RKO (cell line): ENCODE data around the gene TMEM141.

ENCODE experiments used
- DNase-seq: peaks from one replicate; pipeline ENCODE4 v3.0.0-alpha.2; 2016; ENCODE audit warnings: low spot score

The TMEM141 gene

DNA sequence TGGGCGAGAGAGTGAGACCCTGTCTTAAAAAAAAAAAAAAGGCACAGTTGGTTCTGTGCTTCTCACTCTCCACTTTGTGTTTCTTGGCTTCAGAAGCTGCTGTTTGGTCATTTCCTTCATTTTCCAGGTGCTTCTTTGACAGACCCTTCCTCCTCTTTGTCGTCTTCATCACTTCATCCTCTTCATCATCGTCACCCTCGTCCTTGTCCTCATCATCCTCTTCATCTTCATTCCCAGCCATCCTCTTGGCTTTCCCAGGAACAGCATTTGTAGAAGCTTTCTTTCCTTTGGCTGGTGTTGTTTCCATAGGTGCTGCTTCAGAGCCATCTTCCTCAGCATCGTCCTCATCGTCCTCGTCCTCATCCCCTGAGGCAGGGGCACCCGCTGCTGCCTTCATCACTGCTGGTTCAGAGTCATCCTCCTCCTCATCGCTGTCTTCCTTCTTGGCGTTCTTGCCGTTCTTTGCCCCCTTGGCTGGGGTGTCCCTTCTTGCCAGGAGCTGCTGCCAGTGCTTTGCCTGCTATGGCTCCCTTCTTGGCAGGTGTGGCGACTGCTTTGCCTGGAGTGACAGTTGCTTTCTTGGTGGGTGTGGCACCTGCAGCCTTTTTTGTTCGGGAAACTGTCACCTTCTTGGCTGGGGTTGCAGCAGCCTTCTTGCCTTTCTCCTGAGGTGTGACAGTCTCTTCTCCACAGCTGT lies 23.7 kb downstream of the TMEM141 start:
- no peak for DNase-seq

DNA sequence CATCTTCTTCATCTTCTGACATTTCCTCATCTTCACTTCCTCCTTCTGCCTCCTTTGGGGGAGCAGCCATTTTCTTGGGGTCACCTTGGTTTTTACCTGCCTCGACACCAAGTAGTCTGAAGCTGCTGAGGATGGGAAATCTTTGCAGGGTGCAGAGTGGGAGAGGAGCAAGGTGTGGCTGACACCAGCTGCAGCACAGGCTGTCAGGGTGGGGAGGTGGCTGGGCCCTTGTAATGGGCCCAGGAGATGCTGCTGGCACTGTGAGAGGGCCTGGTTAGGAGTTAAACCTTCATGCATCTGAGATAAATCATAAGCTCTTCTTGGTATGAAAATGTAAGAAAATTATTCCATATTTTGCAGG lies 24.3 kb downstream of the TMEM141 start:
- no peak for DNase-seq

DNA sequence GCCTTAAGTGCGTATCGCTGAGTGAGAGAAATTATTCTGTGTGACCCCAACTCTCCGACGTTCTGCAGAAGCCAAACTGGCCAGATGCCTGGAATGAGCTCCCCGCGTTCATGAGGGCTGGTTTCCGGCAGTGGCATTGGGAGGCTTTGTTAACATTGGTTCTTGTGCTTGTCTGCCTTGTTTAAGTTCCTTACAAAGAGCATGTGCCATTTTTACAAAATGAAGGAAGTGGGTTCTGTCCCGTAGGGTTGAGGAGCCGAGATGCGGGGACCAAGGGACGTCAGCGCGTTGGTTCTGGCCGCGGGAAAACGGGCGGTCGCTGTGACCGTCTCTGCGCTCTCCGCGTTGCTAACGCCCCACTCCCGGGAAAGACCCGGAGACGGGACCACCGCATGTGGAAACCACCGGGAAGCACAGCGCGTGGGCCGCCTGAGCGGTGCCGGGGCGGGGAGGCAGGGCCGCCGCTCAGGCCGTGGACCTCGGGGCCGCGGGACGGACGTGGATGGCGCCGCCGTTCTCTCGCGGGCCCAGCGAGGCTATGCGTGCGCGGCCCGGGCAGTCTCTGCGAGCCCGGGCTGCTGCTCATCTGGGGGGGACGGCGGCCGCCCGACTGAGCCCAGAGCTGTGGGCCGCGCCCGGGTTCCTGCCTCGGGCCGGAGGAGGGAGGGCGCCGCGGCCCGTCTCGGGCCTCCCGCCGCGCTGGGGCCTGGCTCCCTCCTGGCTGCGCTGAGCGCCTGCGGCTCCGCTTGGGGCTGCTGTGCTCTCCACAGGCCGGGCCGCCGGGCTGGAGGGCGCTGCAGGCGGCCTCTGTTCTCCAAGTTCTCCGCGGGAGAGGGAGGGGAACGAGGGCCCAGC lies 30.1 kb downstream of the TMEM141 start:
- DNase-seq, result no peak

DNA sequence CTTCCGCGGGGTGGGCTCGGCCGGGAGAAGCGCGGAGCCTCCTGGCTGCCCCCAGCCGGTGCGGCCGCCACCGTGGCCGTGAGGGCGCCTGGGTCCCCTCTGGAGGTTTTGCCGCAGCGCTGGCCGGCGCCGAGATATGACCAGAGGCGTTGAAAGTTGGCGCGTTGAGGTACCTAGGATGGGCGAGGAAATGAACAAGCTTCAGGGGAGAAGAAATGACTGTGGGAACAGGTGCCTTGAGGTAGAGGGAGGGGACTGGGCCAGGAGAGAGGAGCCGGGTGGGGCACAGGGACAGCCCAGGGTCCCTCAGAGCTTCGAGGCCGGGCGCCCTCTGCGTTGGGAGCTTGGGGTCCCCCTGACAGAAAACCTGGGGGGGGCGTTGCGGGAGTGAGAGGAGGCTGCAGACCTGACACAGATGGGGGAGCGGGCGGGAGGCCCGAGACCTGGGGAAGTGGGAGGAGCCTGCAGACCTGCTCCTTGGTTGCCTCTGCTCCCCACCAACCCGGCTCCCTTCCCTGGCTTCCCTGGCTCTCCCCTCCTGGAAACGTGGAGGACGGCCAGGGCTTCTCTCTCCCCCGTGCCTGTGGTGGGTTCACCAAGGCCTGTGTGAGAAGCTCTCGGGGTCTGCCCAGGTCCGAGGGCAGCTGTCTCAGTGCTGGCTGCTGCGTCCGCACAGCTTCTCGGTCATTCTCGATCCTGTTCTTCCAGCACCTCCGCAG lies 30.8 kb downstream of the TMEM141 start:
- no peak for DNase-seq

DNA sequence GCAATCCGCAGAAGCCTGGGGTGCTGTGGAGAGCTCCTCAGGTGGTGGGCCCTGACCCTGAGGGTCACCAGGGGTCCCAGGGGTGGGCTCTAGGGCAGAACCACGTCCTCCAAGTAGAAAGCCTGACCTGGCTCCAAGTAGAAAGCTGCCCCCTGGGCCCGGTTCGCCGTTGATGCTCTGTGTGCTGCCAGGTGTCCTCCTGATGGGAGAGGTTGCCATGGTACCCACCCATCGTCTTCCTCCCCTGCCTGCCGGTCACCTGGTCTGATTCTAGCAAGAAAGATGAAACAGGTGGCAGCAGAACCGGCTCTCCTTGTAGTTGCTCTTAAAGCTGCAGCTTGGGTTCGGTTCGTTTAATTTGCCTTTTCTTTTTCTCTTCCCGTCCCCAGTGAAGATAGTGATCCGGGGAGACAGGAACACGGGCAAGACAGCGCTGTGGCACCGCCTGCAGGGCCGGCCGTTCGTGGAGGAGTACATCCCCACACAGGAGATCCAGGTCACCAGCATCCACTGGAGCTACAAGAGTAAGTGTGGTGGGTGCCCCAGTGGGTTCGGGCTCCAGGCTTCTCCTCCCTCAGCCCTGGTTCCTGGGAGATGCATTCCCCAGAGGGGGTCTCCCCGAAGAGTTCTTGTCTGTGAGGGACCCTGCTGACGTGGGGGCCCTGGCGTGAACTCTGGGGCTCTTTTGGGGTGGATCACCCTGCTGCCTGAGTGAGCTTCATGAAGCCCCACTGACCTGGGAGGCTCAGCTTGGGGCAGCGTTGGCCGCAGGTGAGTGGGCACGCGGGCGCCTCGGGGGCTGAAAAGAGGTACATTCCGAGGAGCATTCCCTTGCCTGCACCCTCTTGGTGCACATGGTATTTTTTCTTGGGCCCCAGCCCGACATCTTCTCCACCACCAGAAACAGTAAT lies 32.2 kb downstream of the TMEM141 start:
- no peak for DNase-seq

DNA sequence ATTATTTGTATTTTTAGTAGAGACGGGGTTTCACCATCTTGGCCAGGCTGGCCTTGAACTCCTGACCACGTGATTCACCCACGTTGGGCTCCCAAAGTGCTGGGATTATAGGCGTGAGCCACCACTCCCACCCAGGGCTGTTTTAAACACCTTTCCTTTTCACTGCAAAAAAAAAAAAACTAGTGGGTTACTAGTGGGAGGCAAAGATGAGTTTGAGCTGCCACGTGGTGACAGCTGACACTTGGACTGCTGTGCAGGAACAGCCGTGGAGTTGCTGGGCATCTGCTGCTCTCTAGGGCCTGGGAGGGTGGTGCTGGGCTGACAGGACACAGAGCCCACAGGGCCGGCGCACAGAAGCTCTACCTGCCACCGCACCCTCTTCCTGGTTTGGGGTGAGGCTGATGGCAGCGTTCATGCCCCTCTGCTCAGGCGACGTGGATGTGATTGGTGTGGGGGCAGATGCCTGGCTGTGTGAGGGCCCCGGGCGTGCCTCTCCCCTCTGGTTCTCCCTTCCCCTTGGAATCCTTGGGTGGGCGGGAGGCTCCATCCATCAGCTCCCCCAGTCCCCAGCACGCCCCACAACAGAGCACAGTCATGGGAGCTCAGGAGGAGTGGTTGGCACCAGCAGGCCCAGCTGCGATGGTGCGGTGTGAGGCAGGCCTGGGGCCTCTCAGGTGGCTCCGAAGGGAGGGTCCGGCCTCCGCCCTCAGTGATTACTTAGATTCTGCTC lies 33.5 kb downstream of the TMEM141 start:
- no peak for DNase-seq

DNA sequence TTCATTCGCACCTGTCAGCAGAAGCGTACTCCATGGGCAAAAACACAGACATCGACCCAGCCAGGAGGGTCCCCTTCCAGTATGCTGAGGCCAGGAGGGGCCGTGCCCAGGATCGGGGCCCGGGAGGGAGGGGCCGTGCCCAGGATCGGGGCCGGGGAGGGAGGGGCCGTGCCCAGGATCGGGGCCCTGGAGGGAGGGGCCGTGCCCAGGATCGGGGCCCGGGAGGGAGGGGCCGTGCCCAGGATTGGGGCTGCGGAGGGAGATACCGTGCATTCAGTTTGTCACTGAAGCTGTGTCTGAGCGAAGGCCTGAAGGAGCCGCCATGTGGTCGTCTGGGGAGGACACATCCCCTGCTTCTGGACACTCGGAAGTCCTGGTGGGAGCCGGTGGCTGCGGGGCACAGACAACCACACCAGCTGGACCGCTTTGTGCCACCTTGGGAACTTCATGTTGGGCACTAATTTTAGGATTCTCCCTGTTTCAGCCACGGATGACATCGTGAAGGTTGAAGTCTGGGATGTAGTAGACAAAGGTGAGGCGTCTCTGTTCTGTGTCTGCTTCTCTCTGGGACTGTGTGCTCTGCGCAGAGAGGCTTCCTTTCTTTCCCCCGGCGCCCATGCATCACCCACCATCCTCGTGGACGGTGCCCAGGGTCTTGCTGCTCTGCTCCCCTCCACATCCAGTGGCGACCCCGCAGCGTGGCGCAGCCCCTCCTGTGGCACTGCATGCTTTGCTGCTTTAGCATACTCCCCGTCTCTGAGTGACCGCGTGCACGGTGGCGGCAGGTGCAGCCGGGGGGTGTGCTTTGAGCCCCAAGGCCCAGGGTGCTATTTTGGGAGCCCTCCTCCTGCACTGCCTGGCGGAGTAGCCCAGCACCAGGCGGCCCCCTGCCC lies 34.4 kb downstream of the TMEM141 start:
- no peak for DNase-seq

DNA sequence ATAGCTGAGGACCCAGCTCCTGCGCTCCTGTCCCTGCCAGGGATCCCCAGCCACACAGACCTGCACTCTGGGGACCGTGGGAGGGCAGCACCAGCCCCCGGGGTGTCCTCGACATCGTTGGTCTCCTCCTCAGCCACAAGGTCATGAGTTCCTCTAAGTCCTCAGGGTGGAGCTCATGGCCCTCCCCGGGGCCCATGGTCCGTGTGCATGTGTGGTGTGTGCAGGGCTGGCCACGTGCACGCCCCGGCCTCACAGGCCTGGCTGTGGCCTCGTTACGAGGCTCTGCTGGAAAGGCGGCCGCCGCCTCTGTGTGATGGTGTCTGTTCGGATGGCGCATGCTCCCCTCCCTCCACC lies 35.0 kb downstream of the TMEM141 start:
- no peak for DNase-seq

DNA sequence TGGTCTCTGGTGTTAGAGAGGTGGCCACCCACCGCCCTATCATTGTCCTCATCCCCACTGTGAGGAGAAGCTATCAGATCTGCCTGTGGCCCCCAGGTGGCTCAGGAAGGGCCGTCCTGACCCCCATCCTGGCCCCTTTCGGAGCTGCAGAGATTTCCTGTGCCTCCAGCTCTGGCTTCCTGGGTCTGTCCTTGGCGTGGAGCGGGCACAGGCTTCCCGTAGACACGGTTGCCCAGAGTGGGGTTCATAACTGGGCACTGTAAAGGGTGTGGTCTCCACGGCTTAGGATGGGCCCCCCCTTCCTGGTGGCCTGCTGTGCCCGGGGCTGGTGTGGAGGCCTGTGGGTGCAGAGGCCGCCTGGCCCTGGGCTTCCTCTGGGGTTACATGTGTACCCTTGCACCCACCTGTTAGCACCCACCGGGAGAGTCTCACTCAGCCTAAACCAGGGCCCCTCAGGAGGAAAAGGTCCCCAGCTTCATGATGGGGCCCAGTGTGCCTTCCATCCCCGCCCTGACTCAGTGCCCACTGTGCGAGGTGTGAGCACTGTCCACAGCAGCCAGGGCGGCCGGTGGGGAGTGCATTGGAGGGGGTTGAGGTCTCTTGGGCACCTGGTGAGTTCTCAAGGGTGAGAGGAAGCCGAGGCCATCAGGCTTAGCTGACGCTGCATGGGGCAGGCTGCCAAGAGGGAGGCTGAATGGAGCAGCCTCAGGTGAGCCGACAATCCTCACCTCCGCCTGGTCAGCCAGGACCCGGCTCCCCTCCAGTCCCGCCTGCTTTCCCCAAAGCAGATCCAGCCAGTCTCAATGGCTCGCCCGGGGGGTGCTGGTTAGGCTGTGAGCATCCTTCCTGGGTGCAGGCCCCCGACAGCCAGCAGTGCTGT lies 35.8 kb downstream of the TMEM141 start:
- no peak for DNase-seq

DNA sequence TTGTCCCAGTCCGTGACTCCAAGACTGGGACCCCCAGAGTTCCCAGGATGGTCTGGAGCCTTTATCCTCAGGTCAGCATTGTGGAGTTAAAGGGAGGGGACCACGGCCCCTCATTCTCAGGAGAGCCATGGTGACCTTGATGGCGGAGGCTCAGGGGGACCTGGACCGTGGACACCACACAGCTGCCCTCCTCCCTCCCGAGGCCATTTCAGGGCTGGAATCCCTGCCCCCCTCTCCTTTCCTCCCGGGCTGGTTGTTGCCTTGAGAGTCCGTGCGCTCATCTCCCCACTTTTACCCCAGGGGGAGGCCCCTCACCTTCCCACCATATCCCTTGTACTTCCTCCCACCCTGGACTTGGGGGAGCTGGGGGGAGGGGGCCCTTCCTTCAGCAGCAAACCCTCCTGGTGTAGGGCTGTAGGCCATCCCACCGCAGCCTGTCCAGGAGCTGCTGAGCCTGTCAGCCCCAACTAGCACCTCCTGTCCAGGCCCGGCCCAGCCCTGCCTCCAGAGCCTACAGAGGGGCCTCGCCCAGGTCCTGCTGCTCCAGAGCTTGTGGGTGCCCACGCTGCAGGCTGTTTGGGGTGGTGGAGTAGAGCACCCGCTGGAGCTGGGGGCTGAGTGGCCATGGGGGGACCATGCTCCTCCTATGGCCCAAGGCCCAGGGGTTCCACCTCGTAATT lies 36.8 kb downstream of the TMEM141 start:
- no peak for DNase-seq

DNA sequence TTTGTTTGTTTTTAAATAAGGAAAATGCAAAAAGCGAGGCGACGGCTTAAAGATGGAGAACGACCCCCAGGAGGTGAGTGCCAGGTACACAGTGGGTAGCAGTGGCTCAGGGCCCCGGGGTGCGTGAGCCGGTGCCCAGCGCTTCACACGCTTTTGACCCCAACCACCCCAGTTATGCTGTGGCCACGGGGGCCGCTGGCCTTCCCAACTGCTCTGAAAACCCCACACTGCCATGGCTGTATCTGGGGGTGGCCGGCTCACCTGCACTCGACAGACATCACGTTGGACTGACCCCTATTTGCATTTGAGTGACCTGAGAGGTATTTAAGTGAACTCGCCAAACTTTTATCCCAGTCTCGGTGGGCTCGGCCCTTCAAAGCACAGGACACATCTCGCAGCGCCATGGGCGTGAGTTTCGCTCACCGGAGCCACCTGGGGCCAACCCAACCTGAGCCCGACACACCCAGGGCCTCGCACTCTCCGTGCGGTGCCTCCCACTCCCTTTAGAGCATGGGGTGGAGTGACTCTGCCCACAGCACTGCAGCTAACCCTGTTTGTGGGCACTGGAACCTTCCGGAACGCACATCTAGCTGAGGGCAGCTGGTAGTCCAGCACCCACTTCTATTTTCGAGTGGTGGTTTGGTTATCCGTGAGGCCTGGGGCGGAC lies 37.5 kb downstream of the TMEM141 start:
- no peak for DNase-seq

DNA sequence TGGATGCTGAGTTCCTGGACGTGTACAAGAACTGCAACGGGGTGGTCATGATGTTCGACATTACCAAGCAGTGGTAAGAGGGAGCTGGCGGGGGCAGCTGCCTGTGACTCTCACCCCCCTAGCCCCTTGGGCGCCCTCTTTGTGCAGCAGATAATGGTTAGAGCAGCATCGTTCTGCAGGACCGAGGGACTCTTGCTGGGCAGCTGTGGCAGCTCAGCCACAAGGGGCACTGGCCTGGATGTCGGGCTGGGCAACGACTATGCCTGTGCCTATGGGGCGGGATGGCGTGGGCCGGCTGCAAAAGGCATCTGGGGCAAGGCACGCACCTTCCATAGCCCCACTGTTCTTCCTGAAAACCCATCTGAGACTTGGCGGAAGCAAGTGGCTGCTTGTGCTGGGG lies 38.3 kb downstream of the TMEM141 start:
- DNase-seq, result no peak

DNA sequence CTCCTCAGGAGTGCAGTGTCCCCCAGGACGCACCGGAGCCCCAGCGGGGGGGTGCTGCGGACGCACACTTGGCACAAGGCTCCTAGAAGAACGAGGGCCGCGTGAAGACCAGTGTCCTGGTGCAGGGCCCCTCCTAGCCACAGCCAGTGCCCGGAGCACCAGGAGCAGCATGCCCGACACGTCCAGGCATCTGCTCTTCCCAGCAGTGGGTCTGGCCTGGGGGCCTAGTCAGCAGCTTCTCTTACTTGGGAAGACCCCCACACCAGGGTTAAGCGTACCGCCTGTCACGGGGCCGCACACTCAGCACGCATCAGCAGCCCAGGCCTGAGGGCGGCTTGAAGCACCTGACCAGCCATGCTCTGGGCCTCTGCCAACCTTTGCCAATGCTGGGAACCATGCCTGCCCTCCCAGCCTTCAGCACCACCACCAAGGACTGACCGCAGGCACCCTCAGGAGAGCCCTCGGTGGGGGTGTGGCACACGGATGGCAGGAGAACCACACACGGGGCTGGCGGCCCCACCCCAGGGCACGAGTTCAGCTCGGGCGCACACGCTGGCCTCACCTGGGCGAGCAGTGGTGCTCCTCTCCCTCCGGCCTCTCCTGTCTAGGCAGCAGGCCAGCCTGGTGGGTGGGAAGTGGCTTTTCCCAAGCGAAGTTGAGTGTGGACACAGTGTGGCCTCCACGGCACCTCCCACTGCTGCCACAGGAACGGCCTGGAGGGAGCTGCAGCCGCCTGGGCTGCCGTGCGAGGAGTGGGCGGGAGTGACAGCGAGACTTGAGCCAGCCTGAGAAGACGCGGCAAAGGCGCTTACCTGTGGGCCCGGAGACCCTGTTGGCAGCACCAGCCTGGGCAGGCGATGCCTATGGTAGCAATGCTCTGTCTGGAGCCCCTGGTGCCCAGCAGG lies 39.1 kb downstream of the TMEM141 start:
- DNase-seq, result no peak

DNA sequence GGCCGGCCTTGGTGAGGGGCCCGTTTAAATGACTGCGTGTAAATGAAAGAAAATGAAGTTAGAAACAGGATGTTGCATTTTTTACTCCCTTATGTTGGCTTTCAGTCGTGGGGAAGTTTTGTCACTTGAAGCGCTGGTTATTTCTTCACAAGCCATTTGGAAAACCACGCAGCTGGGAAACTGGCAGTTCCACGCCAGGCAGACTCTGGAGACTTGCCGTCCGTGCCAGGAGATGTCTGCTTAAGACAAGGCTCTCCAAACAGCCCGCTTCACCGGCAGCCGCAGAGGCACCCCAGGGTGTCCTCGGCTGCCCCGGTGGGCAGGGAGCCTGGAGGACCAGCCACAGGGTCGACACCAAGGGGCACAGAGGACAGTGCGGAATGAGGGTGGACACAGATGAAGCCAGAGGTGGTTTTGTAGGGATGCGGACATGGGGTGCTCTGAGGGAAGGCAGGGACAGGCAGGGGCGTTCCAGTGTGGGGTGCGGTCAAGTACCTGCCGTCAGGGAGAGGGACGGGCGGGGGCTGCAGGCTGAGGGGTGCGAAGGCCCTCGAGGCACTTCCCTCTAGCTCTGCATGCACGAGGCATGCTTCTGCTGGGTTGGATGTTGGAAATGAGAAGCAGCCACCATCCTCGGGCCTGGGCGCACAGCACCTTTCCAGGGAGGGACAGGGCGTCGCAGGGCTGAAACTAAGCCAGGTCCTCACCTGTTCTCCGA lies 40.0 kb downstream of the TMEM141 start:
- DNase-seq, result no peak

DNA sequence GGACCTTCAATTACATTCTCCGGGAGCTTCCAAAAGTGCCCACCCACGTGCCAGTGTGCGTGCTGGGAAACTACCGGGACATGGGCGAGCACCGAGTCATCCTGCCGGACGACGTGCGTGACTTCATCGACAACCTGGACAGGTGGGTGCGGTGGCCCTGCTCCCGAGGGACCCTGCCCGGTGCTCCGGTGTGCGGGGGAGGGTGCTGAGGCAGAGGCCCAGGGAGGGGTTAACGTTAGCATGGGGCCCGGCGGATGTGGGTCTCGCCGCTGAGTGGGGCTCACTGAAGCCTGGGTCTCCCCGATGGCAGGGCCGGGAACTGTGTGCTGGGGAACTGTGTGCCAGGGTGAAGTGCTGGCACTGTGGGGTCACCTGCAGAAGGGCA lies 40.6 kb downstream of the TMEM141 start:
- DNase-seq, result no peak

DNA sequence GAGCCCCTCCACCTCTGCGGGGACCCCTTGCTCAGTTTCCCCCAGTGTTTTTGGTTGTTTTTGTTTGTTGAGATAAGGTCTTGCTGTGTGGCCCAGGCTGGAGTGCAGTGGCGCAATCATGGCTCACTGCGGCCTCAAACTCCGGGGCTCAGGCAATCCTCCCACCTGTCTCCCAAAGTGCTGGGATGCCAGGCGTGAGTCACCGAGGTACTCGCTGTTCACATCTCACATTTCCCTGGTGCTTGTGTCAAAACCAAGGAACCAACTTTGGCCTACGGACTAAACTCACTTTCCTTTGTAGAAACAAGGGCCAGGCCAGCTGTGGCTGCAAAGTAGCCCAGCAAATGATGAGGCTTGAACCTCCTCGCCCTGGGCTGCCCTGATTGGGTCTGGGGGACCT lies 41.4 kb downstream of the TMEM141 start:
- DNase-seq, result no peak
